Measurements from ENCODE around the gene SURF6.

DNA sequence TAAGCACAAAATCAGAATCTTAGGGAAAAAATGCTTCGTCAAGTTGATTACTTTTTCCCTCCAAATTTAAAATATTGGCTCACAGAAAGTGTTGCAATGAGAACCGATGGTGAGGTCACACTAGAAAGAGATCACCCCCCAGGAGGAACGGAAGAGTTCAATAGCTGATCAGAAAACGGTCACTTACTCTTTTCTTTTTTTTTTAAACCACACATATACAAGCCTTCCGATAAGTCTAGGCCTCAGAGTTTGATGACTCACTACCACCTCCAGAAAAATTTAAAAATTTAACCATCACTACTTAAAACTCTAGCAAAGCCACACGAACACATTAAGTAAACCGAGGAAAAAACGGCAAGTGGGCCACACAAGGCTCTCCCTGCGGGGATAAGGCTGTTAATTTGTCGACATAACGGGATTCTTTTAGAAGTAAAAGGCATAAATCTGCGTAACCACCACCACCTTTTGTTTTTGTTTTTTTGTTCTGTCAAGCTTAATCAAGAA, 38.7 kb upstream of the SURF6 start:
- no peak for TF ChIP-seq CTCF (IDR thresholded peaks at IDR 0.05)
- no peak for TF ChIP-seq POLR2A (IDR thresholded peaks at IDR 0.05)

All from body of pancreas (tissue), 4 donors.